Measurements from ENCODE around the gene BNIP5.

DNA sequence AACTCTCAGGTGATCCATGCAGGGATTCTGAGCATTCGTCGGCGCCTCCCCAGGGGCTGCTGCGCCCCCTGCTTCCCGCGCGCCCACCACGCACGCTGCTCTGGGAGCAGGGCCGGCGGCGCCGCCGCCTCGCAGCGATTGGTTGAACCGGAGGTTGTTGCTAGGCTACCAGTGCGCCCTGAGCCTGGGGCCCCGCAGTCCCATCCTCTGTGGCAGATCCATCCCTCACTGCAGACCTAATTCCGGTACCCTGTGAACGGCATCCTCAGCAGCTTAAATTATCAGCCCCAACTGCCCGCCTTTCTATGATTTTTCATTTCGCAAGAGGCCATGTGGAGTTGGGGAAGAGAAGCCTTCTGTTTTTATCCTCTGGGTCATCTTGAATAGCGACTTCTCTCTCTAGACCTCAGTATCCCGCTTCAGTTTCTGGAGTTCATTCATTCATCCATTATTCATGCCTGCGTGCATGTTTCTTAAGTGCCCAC lies 51.5 kb downstream of the BNIP5 start:
- TF ChIP-seq, protein P1, sequence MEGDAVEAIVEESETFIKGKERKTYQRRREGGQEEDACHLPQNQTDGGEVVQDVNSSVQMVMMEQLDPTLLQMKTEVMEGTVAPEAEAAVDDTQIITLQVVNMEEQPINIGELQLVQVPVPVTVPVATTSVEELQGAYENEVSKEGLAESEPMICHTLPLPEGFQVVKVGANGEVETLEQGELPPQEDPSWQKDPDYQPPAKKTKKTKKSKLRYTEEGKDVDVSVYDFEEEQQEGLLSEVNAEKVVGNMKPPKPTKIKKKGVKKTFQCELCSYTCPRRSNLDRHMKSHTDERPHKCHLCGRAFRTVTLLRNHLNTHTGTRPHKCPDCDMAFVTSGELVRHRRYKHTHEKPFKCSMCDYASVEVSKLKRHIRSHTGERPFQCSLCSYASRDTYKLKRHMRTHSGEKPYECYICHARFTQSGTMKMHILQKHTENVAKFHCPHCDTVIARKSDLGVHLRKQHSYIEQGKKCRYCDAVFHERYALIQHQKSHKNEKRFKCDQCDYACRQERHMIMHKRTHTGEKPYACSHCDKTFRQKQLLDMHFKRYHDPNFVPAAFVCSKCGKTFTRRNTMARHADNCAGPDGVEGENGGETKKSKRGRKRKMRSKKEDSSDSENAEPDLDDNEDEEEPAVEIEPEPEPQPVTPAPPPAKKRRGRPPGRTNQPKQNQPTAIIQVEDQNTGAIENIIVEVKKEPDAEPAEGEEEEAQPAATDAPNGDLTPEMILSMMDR (IDR thresholded peaks at IDR 0.05): no peak
- TF ChIP-seq POLR2A (IDR thresholded peaks at IDR 0.05): no peak
